Activated CD8-positive, alpha-beta memory T cell treated with anti-CD3 and anti-CD28 coated beads for 24 hours (primary cell): ENCODE measurements around the gene ARF3.

Source experiments
- DNase-seq: peaks from one replicate; pipeline ENCODE4 v3.0.0-alpha.2; 2020

The ARF3 gene

DNA sequence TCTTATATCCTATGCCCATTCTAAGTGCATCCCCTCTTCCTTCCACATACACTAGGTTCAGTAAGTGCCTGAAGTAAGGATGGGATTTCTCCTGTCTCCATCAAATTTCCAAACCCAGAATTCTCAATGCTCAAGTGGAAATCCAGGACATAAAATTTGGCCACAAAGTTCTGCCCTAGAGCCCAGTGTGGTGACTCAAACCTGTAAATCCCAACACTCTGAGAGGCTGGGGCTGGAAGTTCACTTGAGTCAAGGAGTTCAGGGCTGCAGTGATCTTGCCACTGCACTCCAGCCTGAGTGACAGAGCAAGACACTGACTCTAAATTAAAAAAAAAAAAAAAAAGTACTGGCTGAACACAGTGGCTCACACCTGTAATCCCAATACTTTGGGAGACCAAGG, 4.5 kb upstream of the ARF3 start:
- DNase-seq, result no peak

DNA sequence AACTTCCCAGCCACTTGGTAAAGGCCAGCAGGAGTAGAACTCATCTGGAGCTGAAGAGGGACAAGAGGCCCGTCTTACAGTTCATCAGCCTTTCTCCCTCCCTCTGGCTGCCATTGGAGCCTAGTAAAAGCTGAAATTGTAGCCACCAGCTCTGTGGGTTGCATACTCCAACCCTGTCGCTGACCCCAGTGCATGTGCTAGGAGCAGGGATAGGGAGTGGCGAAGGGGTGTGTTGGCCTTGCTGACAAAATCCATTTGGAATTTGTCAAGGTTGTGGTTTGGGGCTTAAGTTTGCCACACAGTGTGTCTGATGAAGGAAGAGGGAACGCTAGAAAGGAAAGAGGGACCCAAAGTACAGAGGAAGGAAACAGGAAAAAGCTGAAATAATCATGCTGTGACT, 4.0 kb upstream of the ARF3 start:
- DNase-seq, result no peak

DNA sequence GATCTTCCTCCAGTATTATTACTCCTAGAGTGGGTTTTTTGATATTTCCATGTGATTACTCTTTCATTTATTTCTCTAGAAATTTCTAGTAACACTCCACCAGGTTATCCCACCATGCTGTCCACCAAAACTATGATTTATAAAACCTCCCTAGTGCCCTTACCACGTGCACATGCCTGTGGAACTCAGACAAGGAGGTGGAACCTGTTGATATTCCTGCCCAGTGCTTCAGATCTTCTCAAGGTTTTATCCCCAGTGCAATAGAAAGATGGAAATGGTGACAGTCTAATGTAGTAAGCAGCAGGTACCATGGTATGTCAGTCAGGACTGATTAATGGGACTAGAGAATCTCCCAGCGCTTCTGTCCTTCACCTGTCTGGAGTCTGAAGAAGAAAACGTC, 3.5 kb upstream of the ARF3 start:
- no peak for DNase-seq

DNA sequence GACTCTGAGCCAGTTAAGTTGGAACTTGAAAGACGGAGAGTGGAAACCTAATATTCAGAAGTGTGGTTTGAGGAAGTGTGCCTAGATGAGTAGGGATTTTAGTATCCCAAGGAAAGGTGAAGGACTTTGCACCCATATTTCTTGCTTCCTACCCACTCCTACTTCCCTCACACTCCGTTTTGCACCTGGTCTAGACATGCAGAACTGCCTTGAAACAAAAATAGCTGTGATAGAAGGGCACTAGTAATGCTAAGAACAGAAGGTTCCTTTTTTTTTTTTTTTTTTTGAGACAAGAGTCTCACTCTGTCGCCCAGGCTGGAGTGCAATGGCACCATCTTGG, 732 bp upstream of the ARF3 start:
- DNase-seq, result no peak

DNA sequence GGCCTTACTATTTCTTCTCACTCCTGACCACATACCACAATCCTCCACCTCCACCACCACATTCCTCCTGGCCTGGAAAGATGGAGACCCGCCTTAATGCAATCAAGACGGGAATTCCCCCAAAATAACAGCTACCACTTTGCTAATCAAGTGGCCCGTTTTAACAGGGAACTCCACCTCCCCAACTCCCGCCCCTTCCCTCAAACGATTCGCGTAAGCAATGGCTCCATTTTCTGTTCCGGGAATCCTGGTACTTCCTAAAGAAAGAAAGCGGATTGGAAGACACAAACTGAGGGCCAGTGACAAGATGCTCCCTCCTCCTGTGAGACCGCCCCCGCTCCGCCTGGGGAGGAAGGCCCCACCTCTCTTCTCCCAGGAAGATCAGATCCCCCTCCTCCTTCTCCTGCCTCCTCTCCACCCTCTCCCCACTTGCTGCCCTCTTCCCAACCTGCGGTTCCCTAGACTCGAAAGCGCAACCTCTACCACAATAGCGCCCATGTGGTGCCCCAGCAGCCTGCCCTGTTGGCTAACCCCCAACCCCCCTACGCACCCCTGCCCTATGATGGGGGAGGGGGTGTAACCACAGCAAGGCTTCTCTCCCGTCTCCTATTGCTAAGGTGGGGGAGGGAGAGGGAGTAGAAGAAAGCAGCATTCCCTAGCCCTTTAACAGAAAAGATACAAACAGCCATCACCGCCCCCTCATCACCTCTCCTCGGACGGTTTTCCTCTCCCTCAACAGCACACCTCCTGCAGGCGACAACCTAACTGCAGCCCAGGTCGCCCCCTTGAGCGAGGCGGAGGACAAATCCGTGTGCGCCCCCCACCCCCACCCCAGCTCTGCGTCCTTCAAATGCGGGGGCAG, 777 bp downstream of the ARF3 start:
- peak; percentile 69 for DNase-seq

DNA sequence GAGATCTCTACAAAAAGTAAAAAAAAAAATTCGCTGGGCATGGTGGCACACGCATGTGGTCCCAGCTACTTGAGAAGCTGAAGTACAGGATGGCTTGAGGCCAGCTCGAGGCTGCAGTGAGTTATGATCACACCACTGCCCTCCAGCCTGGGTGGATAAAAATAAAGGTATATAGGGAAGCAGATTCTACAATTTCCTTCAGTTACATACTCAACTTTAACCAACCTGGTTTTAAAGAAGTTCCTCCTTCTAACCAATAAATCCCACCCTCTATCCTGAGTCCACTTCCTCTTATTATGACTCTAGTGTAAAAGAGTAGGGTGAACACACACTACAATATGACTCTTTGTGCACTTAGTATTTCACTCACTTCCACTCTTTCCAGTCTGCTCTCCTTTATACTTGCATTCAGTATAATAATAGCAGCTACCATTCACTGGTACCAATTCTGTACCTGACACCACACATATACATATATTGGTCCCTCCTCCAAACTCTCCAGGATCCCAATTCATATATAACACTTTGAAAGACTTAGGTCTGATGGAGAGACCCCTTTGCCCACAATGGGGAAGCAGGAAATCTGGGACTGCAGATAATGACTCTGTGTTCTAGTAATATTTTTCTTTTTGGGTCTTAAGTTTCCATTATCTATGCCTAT, 2.3 kb downstream of the ARF3 start:
- no peak for DNase-seq

DNA sequence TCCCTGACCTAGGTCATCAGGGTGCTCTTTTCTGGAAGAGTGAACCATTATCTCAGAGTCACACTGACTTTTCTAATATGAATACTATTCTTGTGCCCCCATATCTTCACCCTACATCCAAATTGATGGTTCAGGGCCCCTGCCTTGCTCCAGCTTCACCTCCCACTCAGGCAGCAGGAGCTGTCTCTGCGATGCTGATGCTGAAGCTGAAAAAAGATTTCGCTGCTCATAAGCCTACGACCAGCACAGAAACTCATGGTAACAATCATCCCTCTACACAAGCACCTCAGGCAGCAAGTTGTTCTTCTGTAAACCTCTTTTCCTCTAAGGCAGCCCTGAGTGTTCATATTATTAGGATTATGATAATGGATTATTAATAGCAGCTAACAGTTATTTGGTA, 3.2 kb downstream of the ARF3 start:
- no peak for DNase-seq

DNA sequence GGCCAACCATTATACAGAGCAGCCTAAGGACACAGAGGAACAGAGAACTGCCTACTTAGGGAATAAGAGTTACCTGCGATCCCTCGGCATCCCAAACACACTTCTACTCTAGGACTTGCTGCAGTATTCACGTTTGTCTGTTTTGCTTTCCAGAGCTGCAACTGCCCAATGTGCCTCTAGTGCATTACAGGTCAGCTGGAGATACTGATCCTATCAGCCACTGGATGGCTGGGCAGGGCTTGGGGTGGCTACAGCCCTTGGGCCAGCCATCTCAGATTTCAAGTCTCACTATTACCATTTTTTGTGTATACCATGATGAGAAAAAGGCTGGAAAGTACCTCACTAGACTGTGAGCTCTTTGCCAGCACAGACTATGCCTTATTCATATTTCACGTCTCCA, 4.6 kb downstream of the ARF3 start:
- no peak for DNase-seq

DNA sequence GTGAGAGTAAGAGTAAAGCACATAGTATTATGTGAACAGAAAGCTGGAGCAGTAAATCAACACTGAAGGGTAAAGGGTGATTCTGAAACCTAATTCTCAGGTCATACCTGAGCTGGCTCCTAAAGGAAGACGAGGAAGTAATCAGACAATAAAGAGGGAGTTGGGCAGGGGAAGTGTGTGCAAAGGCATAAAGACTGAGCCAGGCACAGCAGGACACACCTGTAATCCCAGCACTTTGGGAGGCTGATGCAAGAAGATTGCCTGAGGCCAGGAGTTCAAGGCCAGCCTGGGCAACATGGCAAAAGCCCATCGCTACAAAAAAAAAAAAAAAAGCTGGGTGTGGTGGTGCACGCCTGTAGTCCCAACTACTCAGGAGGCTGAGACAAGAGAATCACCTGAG, 9.6 kb downstream of the ARF3 start:
- no peak for DNase-seq

DNA sequence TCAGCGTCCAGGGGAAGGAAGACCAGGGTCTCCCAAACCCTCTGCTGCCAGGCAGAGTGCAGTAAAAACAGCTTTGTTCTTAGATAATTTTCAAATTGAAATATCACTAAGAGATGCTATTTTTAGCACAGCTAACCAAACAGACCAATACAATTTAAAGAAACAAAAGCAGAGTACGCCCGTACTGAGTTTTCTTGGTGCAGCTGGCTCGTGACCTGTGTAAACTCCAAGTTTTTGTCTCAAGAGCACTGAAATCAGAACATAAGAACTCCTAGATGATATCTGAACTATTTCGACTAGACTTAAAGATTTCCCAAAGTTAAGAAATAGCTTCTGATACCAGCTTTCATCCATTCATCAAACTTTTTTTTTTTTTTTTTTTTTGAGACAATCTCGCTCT, 10.3 kb downstream of the ARF3 start:
- DNase-seq, result no peak

DNA sequence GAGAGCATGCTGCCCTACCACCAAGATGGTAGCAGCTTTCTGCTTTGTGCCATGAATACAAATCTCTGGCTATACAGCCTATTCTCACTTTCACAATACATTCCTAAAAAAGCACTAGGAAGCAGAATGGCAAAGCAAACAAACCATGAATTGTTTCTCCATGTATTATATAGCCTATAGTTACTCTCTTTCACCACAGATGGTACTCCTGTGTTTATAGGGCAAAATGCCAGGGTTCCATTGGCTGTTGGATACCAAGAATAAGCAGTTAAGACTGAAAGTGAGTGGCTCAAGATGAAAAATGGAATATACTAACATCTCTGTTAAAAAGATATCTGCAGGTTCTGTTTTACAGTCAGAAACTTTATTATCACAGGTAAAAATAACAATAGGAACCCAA, 11.1 kb downstream of the ARF3 start:
- DNase-seq, result no peak

DNA sequence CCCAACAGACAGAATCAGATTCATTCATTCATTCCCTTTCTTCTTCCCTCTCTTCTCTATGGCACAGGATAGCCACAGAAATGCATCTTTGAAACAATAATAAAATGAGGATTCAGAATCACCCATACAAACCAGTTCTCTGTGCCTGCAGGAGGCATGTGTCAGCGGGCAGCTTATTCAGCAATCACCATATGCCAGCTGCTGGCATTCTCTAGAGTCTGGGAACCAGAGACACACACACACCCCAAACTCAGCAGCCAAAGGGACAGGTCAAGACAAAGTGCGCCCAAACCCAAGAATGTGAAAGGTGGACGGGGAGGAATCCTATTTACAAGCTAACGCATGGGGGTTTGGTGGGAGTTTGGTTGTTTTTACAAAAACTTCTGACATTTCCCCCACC, 14.1 kb downstream of the ARF3 start:
- DNase-seq, result no peak

DNA sequence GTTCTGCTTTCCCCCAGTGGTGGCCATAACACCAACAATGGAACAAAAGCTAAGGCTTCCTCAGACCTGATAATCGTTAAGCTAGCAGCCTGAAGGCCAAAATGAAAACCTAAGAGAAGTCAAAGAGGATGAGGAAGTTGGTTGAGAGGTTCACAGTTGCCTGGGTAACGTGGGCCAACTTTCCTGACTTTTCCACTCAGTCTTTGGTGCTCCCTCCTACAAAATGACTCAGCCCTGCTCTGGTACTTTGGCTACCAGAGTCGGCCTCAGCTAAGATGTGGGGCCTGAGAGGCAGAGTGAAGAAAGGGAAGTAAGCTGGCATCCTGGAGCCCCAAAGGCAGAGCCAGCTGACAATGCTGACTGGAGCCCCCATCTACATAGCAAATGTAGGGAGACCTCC, 17.1 kb downstream of the ARF3 start:
- no peak for DNase-seq

DNA sequence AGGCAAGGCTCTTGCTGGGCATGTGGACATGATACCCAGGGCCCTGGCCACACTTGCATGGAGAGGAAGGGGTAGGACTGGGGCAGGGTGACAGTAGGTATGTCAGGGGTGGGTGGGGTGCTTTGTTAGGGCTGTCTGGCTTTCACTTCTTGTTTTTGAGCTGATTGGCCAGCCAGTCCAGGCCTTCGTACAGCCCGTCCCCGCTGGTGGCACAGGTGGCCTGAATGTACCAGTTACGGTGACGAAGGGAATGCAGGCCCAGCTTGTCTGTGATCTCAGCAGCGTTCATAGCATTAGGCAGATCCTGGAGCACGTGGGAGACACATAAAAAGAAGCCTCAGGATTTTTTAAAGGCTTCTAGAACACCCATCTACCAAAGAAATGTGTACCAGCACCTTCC, 18.5 kb downstream of the ARF3 start:
- no peak for DNase-seq

DNA sequence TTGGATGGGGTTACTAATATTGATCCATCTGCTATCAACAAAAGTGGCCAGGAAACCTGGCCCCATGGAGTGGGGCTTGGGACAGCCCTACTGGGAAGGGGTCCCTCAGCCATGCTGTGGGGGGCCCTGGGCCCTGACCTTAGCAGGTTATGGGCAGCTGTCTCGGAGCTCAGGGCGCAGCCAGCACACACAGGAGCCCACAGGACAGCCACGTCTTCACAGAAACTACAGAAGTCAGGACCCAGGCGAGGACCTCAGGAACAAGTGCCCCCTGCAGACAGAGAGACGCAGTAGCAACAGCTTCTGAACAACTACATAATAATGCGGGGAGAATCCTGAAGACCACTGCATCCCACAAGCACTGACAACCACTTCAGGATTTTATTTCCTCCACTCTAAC, 20.1 kb downstream of the ARF3 start:
- DNase-seq, result no peak

DNA sequence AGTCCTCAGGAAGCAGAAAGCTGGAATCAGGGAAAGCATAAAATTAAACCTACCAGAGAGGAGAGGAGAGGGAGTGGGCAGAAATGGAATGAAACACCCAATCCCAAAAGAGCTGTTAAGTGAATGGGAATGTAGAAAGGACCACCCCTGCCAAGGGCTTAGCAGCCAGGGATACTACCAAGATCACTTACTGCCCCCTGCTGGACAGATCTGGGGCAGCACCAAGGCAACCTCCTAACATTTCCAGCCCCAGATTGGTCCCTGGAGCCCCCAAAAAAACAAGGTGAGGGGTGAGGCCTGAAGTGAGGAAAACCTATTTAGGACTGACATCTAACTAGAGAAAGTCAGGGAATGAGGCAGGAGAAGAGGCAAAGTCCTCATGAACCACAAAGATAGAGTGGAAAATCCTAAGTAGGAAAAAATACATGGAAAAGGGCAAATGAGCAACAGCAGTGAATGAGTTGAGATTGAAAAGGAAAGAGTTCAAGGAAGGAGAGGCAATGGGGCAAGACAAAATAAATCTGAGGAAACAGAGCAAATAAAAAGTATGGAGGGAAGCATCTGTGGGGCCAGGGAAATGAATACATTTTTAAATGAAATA, 20.8 kb downstream of the ARF3 start:
- peak; percentile 93 for DNase-seq

DNA sequence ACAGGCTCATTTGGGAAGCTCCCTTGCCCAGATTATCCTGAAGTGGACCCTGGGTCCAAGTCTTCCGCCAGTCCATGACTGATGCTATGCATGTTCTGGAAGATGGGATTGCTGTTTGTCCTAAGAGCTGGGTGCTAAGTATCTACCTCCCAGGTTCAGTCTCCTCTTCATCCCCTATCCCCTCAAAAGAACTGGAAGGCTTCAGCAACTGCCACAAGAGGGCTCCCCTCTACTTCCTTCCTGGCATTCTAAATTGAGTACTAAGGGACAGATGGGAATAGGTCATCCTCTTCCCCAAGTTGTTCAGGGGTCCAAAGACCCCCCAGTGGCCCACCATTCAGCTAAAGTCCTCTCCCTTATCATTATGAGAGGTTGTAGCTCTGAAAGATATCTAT, 23.0 kb downstream of the ARF3 start:
- no peak for DNase-seq

DNA sequence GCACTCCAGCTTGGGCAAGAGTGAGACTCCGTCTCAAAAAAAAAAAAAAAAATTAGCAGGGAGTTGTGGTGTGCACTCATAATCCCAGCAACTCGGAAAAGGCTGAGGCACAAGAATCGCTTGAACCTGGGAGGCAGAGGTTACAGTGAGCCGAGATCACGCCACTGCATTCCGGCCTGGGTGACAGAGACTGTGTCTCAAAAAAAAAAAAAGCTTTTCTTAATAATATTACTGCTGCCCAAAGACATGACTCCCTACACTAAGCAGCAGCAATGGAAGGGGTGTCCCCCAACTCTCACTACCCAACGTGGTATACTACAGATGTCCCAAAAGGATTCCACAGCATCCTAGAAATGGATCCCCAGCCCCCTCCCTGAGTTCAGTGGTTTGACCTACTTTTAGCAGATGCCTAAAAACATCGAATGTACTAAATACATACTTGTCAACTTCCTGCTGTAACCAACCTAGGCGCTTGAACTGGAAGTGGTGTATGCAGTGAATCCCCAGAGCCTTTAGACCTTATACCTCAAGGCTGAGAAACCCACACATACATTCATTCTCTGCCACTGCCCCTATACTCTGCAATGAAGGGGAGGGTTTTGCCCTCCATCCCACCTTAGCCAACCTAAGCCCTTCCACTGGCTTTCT, 23.5 kb downstream of the ARF3 start:
- no peak for DNase-seq

DNA sequence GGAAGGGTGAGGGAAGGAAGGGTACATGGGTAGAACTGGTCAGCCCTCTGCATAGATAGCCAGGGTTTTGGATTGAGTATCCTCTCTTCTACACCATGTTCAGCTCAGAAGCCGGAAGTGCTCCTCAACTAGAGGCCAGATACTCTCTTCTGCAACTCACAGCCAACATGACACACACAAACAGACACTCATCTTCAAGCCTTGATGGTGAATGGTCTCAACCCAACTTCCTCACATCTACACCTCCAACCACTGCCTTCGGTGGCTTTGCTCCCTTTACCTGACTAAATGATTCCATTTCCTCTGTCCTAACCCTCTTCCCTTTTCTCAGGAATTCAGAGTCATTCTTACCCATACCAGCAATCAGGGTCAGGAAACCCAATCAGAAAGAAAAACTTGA, 24.4 kb downstream of the ARF3 start:
- no peak for DNase-seq

DNA sequence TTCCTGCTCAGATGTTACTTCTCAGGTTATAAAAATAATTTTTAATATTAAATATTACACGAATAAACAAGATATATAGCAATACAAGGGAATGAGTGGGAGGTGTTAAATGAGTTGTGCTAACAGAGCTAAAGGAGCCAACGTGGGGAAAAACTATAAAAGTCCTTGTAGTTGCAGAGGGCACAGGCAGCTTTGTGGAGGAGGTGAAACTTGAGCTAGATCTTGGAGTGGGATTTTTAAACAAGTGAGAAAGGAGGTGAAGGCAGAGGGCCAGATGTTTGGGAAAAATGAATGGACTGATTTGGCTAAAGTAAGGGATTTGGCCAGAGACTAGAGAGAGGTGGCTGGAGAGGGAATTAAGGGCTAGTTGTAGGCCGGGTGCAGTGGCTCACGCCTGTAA, 26.8 kb downstream of the ARF3 start:
- no peak for DNase-seq

DNA sequence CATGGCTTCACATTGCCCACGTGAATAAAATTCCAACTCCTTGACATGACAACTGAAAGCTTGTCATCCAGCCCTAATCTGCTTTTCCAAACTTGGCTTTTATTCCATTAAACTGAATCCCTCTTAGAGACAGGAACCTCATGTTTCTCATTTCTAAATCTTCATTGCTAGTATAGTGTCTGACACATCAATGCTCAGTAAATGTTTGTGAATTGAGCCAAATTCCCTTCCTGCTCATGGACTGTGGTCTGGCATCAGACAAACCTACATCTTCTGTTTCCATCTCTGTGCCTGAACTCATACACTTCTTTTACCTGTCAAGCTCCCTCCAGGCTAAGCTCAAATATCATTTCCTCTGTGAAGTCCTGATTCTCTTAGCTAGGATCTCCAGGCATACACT, 27.7 kb downstream of the ARF3 start:
- DNase-seq, result no peak

DNA sequence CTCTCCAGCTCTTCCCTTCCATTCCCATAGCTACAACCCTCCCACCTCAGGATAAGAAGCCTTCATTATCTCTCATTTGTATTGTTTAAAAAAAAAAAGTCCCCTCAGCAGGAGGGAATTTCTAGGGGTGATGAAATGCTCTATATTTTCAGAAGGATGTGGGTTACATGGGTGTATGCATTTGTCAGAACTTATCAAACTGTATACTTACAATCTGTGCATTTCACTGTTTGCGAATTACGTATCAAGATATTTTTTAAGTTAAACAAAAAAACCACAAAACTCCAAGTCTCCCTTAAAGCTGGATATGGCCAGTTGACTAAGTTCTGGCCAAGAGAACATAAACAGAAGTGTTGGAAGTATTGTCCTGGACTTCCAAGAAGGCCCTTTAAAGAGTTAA, 30.0 kb downstream of the ARF3 start:
- no peak for DNase-seq

DNA sequence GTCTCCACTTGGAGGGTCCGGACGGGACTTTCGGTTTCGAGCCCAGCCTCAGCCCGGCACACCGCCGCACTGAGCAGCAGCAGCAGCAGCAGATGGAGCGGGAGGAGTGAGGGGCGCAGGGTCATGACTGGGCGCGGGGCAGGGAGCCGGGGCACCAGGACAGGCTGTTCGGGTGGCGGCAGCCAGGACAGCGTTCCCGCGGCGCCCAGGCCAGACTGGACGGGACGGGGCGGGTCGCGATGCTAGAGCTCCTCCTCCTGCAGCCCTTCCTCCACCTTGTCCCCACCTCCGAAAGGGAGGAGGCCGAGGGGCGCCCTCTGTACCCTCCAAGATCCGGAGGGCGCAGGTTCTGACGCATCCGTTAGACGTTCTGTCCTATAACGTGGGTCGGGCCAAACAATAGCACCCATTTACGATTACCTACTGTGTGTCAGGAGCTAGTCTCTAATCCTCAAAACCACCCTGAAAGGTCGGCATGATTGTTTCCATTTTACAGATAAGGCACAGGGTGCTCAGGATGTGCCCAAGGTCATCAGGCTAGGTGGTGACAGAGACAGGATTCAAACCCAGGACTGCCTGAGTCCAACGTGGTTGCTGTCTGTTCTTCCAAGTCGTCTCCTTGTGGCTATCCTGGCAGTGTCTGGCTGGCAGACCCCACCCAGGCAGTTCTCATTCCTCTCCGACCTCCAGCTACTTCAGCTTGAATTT, 31.8 kb downstream of the ARF3 start, which contains the start of gene FKBP11:
Gene FKBP11 (minus strand): TSS at position 189 of the 708 bp plus-strand sequence. CDS start 64 bp downstream, at position 125.
- peak; percentile 91 for DNase-seq
